HEK293T (cell line): Measurements from ENCODE around the gene KCNH1.

Source experiments
- CTCF ChIA-PET: fragments of 350-600 bp; formaldehyde crosslinking; extraction: SDS; loops from one replicate; lab custom pipeline; 2021; ENCODE audit warnings: antibody characterized with exemption, inconsistent platforms; lab: Yijun Ruan, JAX
- POLR2A ChIA-PET: fragments of 350-600 bp; formaldehyde crosslinking; extraction: SDS; loops from one replicate; lab custom pipeline; 2020; ENCODE audit warnings: antibody characterized with exemption, inconsistent platforms; lab: Yijun Ruan, JAX
- DNase-seq: peaks from one replicate; pipeline ENCODE4 v3.0.0; 2012; ENCODE audit warnings: mixed read lengths; ENCODE audit errors: extremely low spot score
- ARNT ChIP-seq: fragments of 450-650 bp; IDR thresholded peaks from 2 replicates; pipeline ENCODE4 v1.6.1; 2017; ENCODE audit warnings: mild to moderate bottlenecking
- BHLHE40 ChIP-seq: fragments of 450-650 bp; IDR thresholded peaks from 2 replicates; pipeline ENCODE4 v1.6.1; 2016; ENCODE audit warnings: mild to moderate bottlenecking, moderate library complexity, borderline replicate concordance
- CTBP1 ChIP-seq: fragments of 450-650 bp; IDR thresholded peaks from 2 replicates; pipeline ENCODE4 v1.6.1; 2016; ENCODE audit warnings: borderline replicate concordance
- ELF4 ChIP-seq: fragments of 450-650 bp; IDR thresholded peaks from 2 replicates; pipeline ENCODE4 v1.6.1; 2017; ENCODE audit warnings: antibody characterized with exemption
- FOXA1 ChIP-seq: fragments of 450-650 bp; IDR thresholded peaks from 2 replicates; pipeline ENCODE4 v1.6.1; 2016; ENCODE audit warnings: mild to moderate bottlenecking
- FOXK2 ChIP-seq: fragments of 450-650 bp; IDR thresholded peaks from 2 replicates; pipeline ENCODE4 v1.6.1; 2016; ENCODE audit warnings: mild to moderate bottlenecking
- FOXM1 ChIP-seq: fragments of 450-650 bp; IDR thresholded peaks from 2 replicates; pipeline ENCODE4 v1.6.1; 2017; ENCODE audit warnings: mild to moderate bottlenecking, borderline replicate concordance
- HDGF ChIP-seq: fragments of 450-650 bp; IDR thresholded peaks from 2 replicates; pipeline ENCODE4 v1.6.1; 2017; ENCODE audit warnings: antibody characterized with exemption, borderline replicate concordance
- L3MBTL2 ChIP-seq: fragments of 450-650 bp; conservative IDR thresholded peaks from 2 replicates; pipeline ENCODE4 v1.6.1; 2016; ENCODE audit warnings: mild to moderate bottlenecking
- LEF1 ChIP-seq: fragments of 450-650 bp; IDR thresholded peaks from 2 replicates; pipeline ENCODE4 v1.6.1; 2017; ENCODE audit warnings: mild to moderate bottlenecking, borderline replicate concordance
- NFRKB ChIP-seq: fragments of 450-650 bp; IDR thresholded peaks from 2 replicates; pipeline ENCODE4 v1.6.1; 2016; ENCODE audit warnings: mild to moderate bottlenecking, moderate library complexity
- SP1 ChIP-seq: fragments of 450-650 bp; IDR thresholded peaks from 2 replicates; pipeline ENCODE4 v1.6.1; 2017
- SUZ12 ChIP-seq: fragments of 450-650 bp; IDR thresholded peaks from 2 replicates; pipeline ENCODE4 v1.6.1; 2016; ENCODE audit warnings: mild to moderate bottlenecking
- TARDBP ChIP-seq: fragments of 450-650 bp; IDR thresholded peaks from 2 replicates; pipeline ENCODE4 v1.6.1; 2016
- ZNF384 ChIP-seq: fragments of 450-650 bp; IDR thresholded peaks from 2 replicates; pipeline ENCODE4 v1.6.1; 2016
- TF ChIP-seq, protein P1 (sequence below): fragments of 450-650 bp; IDR thresholded peaks from 2 replicates; pipeline ENCODE4 v1.6.1; 2016

Gene KCNH1

GRCh38 chr1:210776712-210777111, 357.2 kb downstream of the KCNH1 start:
- no peak for TF ChIP-seq L3MBTL2
- TF ChIP-seq CTBP1, result no peak
- ChIA-PET POLR2A (interaction anchor here (0.9 kb wide), 1 partner anchor 36 kb away, joined by 3 read pairs; no protein-coding TSS in a partner anchor), CTCF (interaction anchor here (0.6 kb wide), 1 partner anchor 648 kb away, joined by 3 read pairs; no protein-coding TSS in a partner anchor)
- no peak for DNase-seq

GRCh38 chr1:210775289-210775688, 358.7 kb downstream of the KCNH1 start:
- no peak for DNase-seq
- ChIA-PET CTCF (no interaction called here), POLR2A (no interaction called here)
- no peak for TF ChIP-seq SP1
- TF ChIP-seq HDGF, result no peak
- TF ChIP-seq L3MBTL2, result no peak
- no peak for TF ChIP-seq ARNT
- TF ChIP-seq ZNF384, result no peak
- no peak for TF ChIP-seq FOXK2
- TF ChIP-seq TARDBP, result no peak
- TF ChIP-seq SUZ12, result no peak
- no peak for TF ChIP-seq BHLHE40
- TF ChIP-seq NFRKB, result no peak
- TF ChIP-seq ELF4, result no peak
- TF ChIP-seq, protein P1, sequence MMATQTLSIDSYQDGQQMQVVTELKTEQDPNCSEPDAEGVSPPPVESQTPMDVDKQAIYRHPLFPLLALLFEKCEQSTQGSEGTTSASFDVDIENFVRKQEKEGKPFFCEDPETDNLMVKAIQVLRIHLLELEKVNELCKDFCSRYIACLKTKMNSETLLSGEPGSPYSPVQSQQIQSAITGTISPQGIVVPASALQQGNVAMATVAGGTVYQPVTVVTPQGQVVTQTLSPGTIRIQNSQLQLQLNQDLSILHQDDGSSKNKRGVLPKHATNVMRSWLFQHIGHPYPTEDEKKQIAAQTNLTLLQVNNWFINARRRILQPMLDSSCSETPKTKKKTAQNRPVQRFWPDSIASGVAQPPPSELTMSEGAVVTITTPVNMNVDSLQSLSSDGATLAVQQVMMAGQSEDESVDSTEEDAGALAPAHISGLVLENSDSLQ, result no peak
- no peak for TF ChIP-seq LEF1
- no peak for TF ChIP-seq FOXM1
- TF ChIP-seq FOXA1, result no peak
- no peak for TF ChIP-seq CTBP1

DNA sequence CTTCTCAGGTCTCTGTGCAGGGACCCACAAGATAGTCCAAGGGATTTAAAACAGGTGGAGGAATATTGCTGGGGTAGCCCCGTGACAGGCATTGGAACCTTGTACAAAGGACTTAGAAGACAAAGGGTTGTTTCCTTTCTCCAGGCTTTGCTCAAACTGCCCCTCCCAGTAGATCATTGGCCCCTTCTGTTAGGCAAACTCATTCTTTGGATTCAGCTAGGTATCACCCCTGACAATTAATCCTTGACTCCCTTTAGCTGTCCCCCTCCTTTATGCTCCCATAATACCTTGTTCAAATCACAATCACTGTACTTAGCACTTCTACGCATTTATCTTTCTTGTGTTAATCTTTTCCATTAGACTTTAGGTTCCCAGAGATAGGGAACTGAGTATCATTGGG, 360.5 kb downstream of the KCNH1 start:
- TF ChIP-seq ARNT (no peak), BHLHE40 (no peak), FOXA1 (no peak)
- TF ChIP-seq, protein P1, result no peak
- ChIA-PET POLR2A (no interaction called here), CTCF (no interaction called here)

GRCh38 chr1:210771131-210771530, 362.8 kb downstream of the KCNH1 start:
- TF ChIP-seq FOXM1, result no peak
- TF ChIP-seq ZNF384, result no peak
- TF ChIP-seq CTBP1, result no peak
- no peak for TF ChIP-seq FOXK2
- TF ChIP-seq, protein P1, result no peak
- TF ChIP-seq BHLHE40, result no peak
- TF ChIP-seq ARNT, result no peak
- TF ChIP-seq FOXA1, result no peak
- no peak for TF ChIP-seq L3MBTL2
- TF ChIP-seq TARDBP, result no peak
- TF ChIP-seq HDGF, result no peak
- no peak for TF ChIP-seq SP1
- no peak for TF ChIP-seq LEF1
- TF ChIP-seq ELF4, result no peak
- TF ChIP-seq NFRKB, result no peak
- no peak for TF ChIP-seq SUZ12
- no peak for DNase-seq
- CTCF ChIA-PET, result no interaction called here
- POLR2A ChIA-PET, result no interaction called here

More for the DNA sequence above, 360.5 kb downstream of the KCNH1 start:
- DNase-seq, result no peak

DNA sequence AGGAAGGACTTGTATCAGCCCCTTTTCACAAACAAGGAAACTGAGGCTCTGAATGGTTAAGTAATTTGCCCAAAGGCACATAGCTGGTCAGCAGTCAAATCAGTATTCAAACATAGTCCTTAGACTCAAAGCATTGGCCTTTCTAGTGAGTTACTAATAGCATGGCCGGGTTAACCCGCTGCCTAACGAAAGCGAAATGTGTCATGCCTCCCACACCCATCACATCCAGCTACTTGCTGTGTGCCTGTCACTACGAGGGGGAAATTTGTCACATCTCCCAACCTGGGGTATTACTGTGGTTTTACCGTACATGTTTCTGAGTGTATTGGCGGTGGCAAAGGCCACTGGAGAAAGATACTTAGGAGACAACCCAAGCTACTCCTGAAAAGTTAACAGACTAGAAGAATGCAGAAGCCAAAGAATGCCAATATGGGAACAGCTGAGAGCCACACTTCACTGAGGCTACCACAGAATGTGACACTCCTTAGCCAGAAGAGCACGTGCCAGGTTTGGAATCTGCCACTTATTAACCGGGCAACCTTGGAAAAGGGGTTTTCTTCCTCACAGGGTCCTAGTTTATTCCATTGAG, 363.5 kb downstream of the KCNH1 start:
- TF ChIP-seq ZNF384, result no peak
- TF ChIP-seq L3MBTL2, result no peak
- TF ChIP-seq ARNT, result no peak
- no peak for TF ChIP-seq HDGF
- TF ChIP-seq FOXA1, result no peak
- TF ChIP-seq ELF4, result no peak
- CTCF ChIA-PET, result no interaction called here

GRCh38 chr1:210769473-210769872, 364.5 kb downstream of the KCNH1 start:
- POLR2A ChIA-PET, result no interaction called here
- CTCF ChIA-PET, result interaction anchor here (0.6 kb wide), 1 partner anchor 252 kb away, joined by 5 read pairs; no protein-coding TSS in a partner anchor
- no peak for TF ChIP-seq ARNT
- no peak for TF ChIP-seq FOXA1
- no peak for TF ChIP-seq FOXM1
- TF ChIP-seq CTBP1, result no peak
- no peak for TF ChIP-seq L3MBTL2
- no peak for TF ChIP-seq BHLHE40
- TF ChIP-seq TARDBP, result no peak
- TF ChIP-seq, protein P1, result no peak
- TF ChIP-seq ZNF384, result no peak
- DNase-seq, result no peak

More for the DNA sequence above, 363.5 kb downstream of the KCNH1 start:
- DNase-seq, result no peak
- POLR2A ChIA-PET, result no interaction called here
